Epithelial cell of proximal tubule (primary cell): ENCODE results near the gene AURKA. TPM values are rescaled to one million over a fixed set of nuclear protein-coding genes. Genes with fewer than 3 reads are reported as not detected.
A peak's percentile ranks its signal among the peaks of the same experiment; 100 is the strongest.

Experiments
- DNase-seq: peaks from one replicate; pipeline ENCODE4 v3.0.0-alpha.2; 2011; ENCODE audit warnings: low read depth
- H3K4me3 ChIP-seq: 2 replicates; pipeline ENCODE4 v1.5.1; 2011; ENCODE audit warnings: low read depth, mild to moderate bottlenecking, low read length
- CTCF ChIP-seq: conservative IDR thresholded peaks from 2 replicates; pipeline ENCODE4 v1.5.1; 2012; ENCODE audit warnings: low read depth, mild to moderate bottlenecking, low read length
- total RNA-seq: library from RNA; depleted of rRNA; stranded (reverse); fragments of >200 nt; gene quantifications from 2 replicates; pipeline ENCODE4 v1.2.3, GENCODE V29; 2015

The AURKA gene
- 83.9 and 116 TPM in 2 replicates for total RNA-seq

GRCh38 chr20:56392132-56392880 lies at the start of gene AURKA, which contains the start of gene CSTF1:
AURKA (minus strand) TSS chr20:56392215; CDS start chr20:56388197, 4,018 bp downstream.
CSTF1 (plus strand) TSS chr20:56392645; CDS start chr20:56395553, 2,908 bp downstream.
- peak within 1 kb of the TSS; percentile 99 for H3K4me3 ChIP-seq
- peak; percentile 96 for DNase-seq
- no peak for TF ChIP-seq CTCF

- H3K4me3 ChIP-seq = no peak overlapping the region
- DNase-seq = no peak
- no peak for TF ChIP-seq CTCF
Measured at GRCh38 chr20:56440346-56441007, 48.5 kb upstream of the AURKA start.

GRCh38 chr20:56439771-56440291 lies 47.8 kb upstream of the AURKA start:
- H3K4me3 ChIP-seq = no peak overlapping the region
- no peak for TF ChIP-seq CTCF
- DNase-seq = no peak

GRCh38 chr20:56438284-56438683 lies 46.3 kb upstream of the AURKA start:
- DNase-seq = no peak
- no peak overlapping the region for H3K4me3 ChIP-seq
- no peak for TF ChIP-seq CTCF

- no peak for DNase-seq
- H3K4me3 ChIP-seq = no peak overlapping the region
- no peak for TF ChIP-seq CTCF
Measured at GRCh38 chr20:56437196-56437960, 45.4 kb upstream of the AURKA start.

GRCh38 chr20:56433880-56434255 lies 41.9 kb upstream of the AURKA start:
- TF ChIP-seq CTCF = no peak
- H3K4me3 ChIP-seq = no peak overlapping the region
- DNase-seq = no peak
